MCF 10A (cell line): ENCODE results near the gene SHISA5. TPM values are rescaled to one million over a fixed set of nuclear protein-coding genes. Genes with fewer than 3 reads are reported as not detected.
A peak's percentile ranks its signal among the peaks of the same experiment; 100 is the strongest.
"Not testable (repeated sequence)": the region's sequence is repeated elsewhere in the genome, so short reads cannot be mapped to it uniquely, and the experiment has no call there.

Experiments
- BruUV-seq: library from RNA; stranded (reverse); fragments of 400-500 nt; replicated peaks from 2 replicates; lab custom pipeline; 2021; lab: Mats Ljungman, UMichigan
- CTCF ChIA-PET: fragments of 300-600 bp; sonication (Branson Sonifier 250); formaldehyde crosslinking; extraction: SDS; loops from one replicate; lab custom pipeline; 2021; ENCODE audit warnings: antibody characterized with exemption, inconsistent platforms; lab: Yijun Ruan, JAX
- POLR2A ChIA-PET: fragments of 300-600, 350-650 bp; sonication (Branson Sonifier 250); formaldehyde crosslinking; extraction: SDS; loops from one replicate; lab custom pipeline; 2020; ENCODE audit warnings: antibody characterized with exemption, inconsistent platforms; lab: Yijun Ruan, JAX
- DNase-seq: peaks from one replicate; pipeline ENCODE4 v3.0.0-alpha.2; 2018; ENCODE audit not compliant: unreplicated experiment
- H3K27ac Mint-ChIP-seq: one replicate; pipeline ENCODE4 v1.8.0; 2022; ENCODE audit warnings: mild to moderate bottlenecking, low read depth, mixed read lengths; ENCODE audit not compliant: unreplicated experiment
- H3K27me3 Mint-ChIP-seq: one replicate; pipeline ENCODE4 v1.8.0; 2022; ENCODE audit warnings: mixed read lengths; ENCODE audit not compliant: insufficient read depth, unreplicated experiment
- H3K36me3 Mint-ChIP-seq: one replicate; pipeline ENCODE4 v1.8.0; 2022; ENCODE audit warnings: mild to moderate bottlenecking, moderate library complexity, mixed read lengths; ENCODE audit not compliant: insufficient read depth, unreplicated experiment
- H3K4me1 Mint-ChIP-seq: one replicate; pipeline ENCODE4 v1.8.0; 2022; ENCODE audit warnings: mixed read lengths; ENCODE audit not compliant: insufficient read depth, unreplicated experiment
- H3K4me3 Mint-ChIP-seq: one replicate; pipeline ENCODE4 v1.8.0; 2022; ENCODE audit warnings: mild to moderate bottlenecking, moderate library complexity, mixed read lengths; ENCODE audit not compliant: unreplicated experiment
- H3K9me3 Mint-ChIP-seq: one replicate; pipeline ENCODE4 v1.8.0; 2022; ENCODE audit warnings: mixed read lengths; ENCODE audit not compliant: unreplicated experiment
- CTCF ChIP-seq: fragments of 200-600 bp; IDR thresholded peaks from one replicate; pipeline ENCODE4 v1.8.0; 2022; ENCODE audit warnings: antibody characterized with exemption, mild to moderate bottlenecking; ENCODE audit not compliant: unreplicated experiment
- intact Hi-C: fragments of 100-400 bp; cut with micrococcal nuclease; formaldehyde crosslinking; loops from 2 replicates; pipeline ENCODE4 v1.14.1; 2022
- total RNA-seq: library from RNA; stranded (reverse); gene quantifications from 2 replicates; pipeline ENCODE4 v1.2.3, GENCODE V29; 2022

Gene SHISA5
- total RNA-seq, 1 experiment from 2014 or later, result 131 TPM

GRCh38 chr3:48474619-48475018, 29.4 kb downstream of the SHISA5 start:
- CTCF ChIA-PET, result interaction anchor here (1.2 kb wide), 1 partner anchor 38 kb away, joined by 3 read pairs; no protein-coding TSS in a partner anchor
- POLR2A ChIA-PET, result interaction anchor here (0.6 kb wide), 1 partner anchor 17 kb away, joined by 4 read pairs; no protein-coding TSS in a partner anchor
- Mint-ChIP-seq H3K36me3 (peaks cover 27% of the 10 kb centered on the region), H3K4me1 (peaks cover 10% of the 10 kb centered on the region), H3K9me3 (no peaks in the 10 kb centered on the region), H3K27ac (no peak overlapping the region), H3K27me3 (no peaks in the 10 kb centered on the region), H3K4me3 (no peak overlapping the region)
- no TSS peak for BruUV-seq
- DNase-seq, result no peak
- intact Hi-C loops, result no loop called here
- no peak for TF ChIP-seq CTCF

GRCh38 chr3:48474031-48474430, 29.9 kb downstream of the SHISA5 start:
- H3K27me3 Mint-ChIP-seq, H3K9me3 Mint-ChIP-seq, H3K27ac Mint-ChIP-seq, intact Hi-C loops, H3K4me3 Mint-ChIP-seq, BruUV-seq, DNase-seq: not testable (repeated sequence)
- POLR2A ChIA-PET, result interaction anchor here (1.2 to 3.0 kb wide), 5 partner anchors 14 to 204 kb away, joined by 3 to 28 read pairs (median 9); partner anchors contain the start of gene ATRIP
- CTCF ChIA-PET, result interaction anchor here (0.6 to 2.3 kb wide), 11 partner anchors 9 to 154 kb away, joined by 3 to 22 read pairs (median 3); partner anchors contain the start of gene PFKFB4
- Mint-ChIP-seq H3K36me3 (peaks cover 28% of the 10 kb centered on the region), H3K4me1 (peaks cover 10% of the 10 kb centered on the region)

GRCh38 chr3:48473617-48473952, 30.4 kb downstream of the SHISA5 start:
- no peak for DNase-seq

GRCh38 chr3:48472923-48473616, 30.9 kb downstream of the SHISA5 start:
- no TSS peak for BruUV-seq
- H3K36me3 Mint-ChIP-seq, result peaks cover 38% of the 10 kb centered on the region
- no peaks in the 10 kb centered on the region for H3K9me3 Mint-ChIP-seq
- intact Hi-C loops, result loop anchor here (1.0 kb wide), 1 partner anchor 31 kb away; the partner anchor contains the start of gene SHISA5
- ChIA-PET CTCF (interaction anchor here (0.6 to 2.3 kb wide), 18 partner anchors 9 to 602 kb away, joined by 3 to 22 read pairs (median 4); partner anchors contain the start of gene PFKFB4), POLR2A (interaction anchor here (0.8 to 3.0 kb wide), 15 partner anchors 9 to 204 kb away, joined by 3 to 28 read pairs (median 4); partner anchors contain the start of genes ATRIP and CELSR3)
- peak overlapping the region; percentile 89 for H3K4me3 Mint-ChIP-seq
- peaks cover 10% of the 10 kb centered on the region for H3K4me1 Mint-ChIP-seq
- H3K27me3 Mint-ChIP-seq, result no peaks in the 10 kb centered on the region
- peak; percentile 23 for TF ChIP-seq CTCF
- peak overlapping the region; percentile 98 for H3K27ac Mint-ChIP-seq
- peak; percentile 93 for DNase-seq

More at GRCh38 chr3:48473617-48473952, 30.4 kb downstream of the SHISA5 start:
- peaks cover 32% of the 10 kb centered on the region for H3K36me3 Mint-ChIP-seq
- H3K9me3 Mint-ChIP-seq, result no peaks in the 10 kb centered on the region
- peak overlapping the region; percentile 89 for H3K4me3 Mint-ChIP-seq
- peak overlapping the region; percentile 98 for H3K27ac Mint-ChIP-seq
- intact Hi-C loops, result no loop called here
- POLR2A ChIA-PET, result interaction anchor here (0.8 to 3.0 kb wide), 10 partner anchors 15 to 204 kb away, joined by 3 to 28 read pairs (median 6); partner anchors contain the start of gene ATRIP
- no TSS peak for BruUV-seq
- CTCF ChIA-PET, result interaction anchor here (0.6 to 2.3 kb wide), 17 partner anchors 9 to 193 kb away, joined by 3 to 22 read pairs (median 3); partner anchors contain the start of gene PFKFB4
- H3K4me1 Mint-ChIP-seq, result peaks cover 10% of the 10 kb centered on the region
- no peak for TF ChIP-seq CTCF
- no peaks in the 10 kb centered on the region for H3K27me3 Mint-ChIP-seq
